Activated T-cell treated with anti-CD3 and anti-CD28 coated beads for 24 hours (primary cell): Measurements from ENCODE around the gene PLXDC2.

Experiments
- DNase-seq: peaks from one replicate; pipeline ENCODE4 v3.0.0-alpha.2; 2020; ENCODE audit warnings: low read depth

PLXDC2 gene

DNA sequence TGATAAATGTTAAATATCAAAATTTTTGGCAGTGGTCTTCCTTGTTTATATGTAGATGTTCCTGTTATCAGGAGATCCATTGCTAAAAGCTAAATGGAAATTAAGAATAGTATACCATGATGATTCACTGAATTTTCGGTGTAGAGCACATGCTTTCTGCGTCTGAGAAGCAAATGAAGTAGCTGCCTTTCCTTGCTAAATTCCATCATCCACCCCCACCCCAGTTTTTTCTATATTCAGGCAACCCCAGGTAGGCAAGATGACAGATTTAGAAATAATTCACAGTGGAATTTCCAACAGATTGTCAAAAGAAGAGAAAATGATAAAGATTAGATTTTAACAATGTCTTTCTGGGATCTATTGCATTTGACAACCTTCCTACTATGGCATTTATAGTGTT lies 231.9 kb downstream of the PLXDC2 start:
- DNase-seq: no peak

DNA sequence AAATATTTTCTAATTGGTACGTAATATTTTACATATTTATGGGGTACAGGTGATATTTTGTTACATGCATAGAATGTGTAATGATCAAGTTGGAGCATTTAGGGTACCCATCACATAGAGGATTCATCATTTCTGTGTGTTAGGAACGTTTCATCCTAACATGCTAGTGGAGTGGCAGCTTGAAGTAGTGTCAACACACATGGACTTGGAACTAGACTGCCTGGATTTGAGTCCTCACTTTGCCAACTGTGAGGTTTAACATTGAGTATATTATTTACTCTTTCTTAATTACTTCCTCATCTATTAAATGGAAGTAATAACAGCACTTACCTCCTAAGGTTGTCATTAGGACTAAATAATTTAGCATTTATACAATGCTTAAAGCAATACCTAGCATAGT lies 241.9 kb downstream of the PLXDC2 start:
- DNase-seq: no peak

DNA sequence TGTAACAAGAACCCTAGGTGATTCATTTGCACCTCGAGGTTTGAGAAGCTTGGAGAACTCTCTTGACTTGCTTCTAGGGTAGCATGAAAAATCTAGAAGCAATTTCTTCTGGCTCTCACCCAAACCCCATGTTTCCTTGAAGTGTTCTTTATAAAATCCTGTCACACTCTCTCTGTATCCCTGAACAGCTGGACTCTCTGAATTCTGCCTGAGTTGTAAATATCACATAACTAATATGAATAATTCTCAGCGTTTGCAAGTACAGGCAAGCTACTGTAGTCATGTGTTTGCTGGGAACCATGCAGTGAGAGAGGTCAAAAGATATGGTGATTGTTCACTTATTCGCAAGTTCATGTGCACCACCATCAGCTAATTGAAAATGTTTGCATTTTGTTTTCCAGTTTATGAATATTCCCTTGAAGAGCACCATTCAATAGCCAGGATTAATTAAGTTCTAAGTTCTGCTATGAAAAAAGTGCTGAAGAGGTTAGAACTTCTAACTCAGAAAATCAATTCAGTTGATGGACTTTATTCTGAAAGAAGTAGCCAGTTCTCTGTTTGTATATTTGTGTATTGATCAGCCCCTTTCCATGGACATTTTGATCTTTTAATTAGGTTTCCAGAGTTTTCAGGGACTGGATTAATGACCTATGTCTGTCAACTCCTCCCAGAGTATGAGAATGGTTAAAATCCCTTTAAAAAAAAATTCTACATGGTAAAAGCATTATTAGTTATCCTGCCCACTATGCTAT lies 243.0 kb downstream of the PLXDC2 start:
- DNase-seq: no peak

DNA sequence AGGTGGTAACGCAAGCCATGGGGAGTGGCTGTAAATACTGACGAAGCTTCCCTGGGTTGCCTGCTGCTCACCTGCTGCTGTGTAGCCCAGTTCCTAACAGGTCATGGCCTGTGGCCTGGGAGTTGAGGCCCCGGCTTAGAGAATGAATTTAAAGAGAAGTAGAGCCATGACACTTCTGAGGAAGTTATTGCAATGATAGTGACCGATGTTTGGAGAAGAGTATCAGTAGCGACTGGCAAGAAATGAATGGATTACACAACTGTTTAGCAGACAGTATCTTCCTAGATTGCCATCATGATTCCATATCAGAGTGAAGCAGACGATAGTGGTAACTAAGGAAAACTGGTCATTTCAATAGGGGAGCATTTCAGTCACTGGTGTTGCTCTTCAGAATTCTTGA lies 249.6 kb downstream of the PLXDC2 start:
- no peak for DNase-seq

DNA sequence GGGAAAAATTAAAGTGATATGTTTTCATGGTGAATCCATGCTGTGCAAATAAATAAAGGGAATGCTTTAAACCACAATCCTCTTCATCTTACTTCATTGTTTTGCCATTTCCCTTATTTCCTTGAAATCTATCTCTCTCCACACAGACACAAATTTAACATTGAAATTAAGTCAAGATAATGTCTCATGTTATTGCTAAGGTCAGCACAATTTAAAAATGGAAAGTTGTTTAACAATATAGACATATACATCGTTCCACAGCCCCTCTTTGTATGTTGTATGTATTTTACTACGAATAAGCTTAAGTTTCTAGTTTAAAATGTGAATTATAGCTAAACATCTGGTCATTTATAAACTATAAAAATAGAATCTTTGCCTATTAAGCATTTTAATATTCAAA lies 256.9 kb downstream of the PLXDC2 start:
- no peak for DNase-seq

DNA sequence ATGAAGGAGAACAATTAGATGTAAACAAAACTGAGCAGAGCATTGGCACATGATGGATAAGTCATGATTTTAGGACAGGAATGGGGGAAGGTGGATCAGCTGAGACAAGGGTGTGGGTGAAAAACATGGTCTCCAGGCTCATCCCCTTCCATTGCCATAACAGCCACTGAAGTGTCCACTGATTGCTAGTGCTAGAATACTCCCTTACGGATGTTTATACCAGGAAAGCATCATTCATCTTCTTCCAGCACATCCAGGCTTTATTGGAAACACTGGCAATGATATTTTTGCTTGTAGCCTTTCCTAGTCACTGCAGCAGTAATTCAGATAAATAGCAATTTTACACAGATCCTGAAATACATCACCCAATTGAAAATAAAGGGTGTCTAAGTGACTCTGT lies 259.5 kb downstream of the PLXDC2 start:
- no peak for DNase-seq

DNA sequence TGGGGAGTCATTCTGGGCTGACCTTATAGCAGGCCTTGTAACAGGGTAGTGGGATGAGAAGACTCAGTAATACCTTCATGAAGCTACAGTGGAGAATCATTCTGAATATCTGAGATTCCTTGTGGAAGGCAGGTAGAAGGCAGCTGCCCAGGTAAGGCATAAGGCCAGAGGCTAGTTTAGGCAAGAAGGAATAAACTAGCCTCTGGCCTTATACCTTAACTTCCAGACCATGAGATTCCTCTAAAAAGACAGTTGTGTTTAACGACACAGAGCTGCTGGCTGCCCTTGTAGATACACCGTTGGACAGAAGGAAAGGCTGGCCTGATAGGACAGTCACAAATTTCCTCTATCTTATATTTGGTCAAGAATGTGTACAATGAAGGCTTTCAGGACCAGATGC lies 268.2 kb downstream of the PLXDC2 start:
- DNase-seq: no peak

DNA sequence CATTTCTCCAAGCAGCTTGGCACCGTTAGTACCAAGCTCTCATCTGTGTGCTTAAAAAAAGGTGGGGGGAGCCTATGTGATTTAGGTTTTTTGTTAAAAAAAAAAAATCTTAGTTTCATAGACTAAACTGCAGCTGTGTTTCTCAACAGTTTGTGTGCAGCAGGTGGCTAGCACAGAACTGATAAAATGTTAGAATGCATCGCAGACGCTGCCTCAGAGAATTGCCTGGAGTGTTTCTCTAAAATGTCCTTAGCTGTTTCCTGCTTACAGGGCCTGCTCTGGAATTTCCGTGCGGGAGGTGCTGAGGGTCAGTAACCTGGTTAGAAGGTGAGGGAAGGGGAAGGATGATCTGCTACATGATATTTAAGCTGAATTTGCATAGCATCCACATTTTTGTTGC lies 268.9 kb downstream of the PLXDC2 start:
- no peak for DNase-seq

DNA sequence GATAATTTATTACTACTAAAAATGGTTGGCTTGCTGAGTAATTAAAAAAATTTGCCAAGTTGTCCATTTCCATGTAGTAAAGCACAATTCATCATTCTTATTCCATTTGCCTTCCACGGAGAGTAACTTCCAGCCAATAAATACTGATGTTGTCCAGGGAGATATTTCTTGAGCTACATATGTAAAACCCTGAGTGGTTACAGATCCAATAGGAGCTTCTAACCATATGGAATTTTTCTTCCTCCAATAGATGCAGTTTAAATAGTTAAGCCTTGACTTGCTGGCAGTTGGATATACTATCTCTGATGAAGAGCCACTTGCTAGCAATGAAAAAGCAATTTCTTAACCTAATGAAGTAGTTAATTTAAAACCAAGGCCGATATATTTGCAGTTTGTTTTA lies 271.1 kb downstream of the PLXDC2 start:
- DNase-seq: no peak

DNA sequence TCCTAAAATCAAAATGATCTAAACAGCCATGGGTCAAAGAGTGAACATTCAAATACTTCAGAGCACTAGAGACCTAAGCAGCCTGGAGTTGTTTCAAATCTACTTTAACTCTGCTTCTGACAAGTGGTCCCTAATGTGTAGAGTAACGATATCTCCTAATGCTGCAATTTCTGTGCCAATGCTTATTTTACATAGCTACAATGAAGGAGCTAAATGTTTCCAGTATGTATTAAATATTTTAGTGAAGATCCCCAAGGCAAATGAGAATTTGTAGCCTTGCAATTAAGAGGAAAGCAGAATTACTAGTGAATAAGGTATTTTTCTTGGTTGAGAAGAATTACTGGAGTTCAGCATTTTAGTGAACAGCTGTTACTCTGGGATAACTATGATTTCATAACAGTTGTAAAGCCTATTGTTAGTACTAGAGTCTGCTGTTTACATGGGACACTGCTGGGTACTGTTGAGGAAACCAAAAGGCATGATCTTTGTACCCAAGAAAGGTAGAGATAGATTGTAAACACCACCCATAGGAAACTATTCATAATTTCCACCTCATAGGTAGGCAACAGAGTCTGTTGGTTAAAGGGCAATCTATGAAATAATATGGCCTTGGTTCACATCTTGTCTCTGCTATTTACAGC lies 271.9 kb downstream of the PLXDC2 start:
- DNase-seq: no peak

DNA sequence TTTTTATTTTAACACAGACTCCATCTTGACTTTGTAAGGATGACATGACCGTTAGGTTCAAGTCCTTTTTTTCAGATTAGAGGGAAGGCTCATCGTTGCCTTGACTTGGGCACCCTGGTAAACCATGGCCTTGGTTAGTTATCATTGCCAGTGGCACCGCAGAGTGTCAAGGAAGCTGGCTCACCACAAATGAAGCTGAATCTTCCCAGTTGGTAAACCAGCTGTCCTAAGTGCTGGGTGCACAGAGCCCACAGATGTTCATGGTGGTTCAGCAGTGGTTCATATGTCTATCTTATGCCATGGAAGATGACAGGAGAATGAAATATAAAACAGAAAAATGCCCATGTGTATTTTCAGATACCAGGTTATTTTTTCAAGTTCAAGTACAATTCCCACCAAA lies 273.6 kb downstream of the PLXDC2 start:
- DNase-seq: no peak

DNA sequence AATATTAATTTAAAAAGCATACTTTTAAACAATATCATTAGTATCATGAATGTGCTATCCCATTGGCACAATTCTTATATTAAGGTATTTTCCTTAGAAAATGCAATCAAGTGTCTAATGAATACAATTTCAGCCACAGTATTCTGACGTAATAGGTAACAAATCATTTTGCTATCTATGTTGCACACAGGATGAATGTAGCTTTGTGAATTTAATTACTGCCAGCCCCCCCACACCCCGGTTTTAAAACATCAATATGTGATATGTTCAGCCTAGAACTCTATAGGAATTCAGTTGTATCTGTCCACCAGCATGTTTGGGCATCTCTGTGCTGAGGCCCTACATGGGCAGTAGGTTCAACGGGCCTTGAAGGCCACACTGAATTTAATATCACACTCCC lies 274.6 kb downstream of the PLXDC2 start:
- no peak for DNase-seq

DNA sequence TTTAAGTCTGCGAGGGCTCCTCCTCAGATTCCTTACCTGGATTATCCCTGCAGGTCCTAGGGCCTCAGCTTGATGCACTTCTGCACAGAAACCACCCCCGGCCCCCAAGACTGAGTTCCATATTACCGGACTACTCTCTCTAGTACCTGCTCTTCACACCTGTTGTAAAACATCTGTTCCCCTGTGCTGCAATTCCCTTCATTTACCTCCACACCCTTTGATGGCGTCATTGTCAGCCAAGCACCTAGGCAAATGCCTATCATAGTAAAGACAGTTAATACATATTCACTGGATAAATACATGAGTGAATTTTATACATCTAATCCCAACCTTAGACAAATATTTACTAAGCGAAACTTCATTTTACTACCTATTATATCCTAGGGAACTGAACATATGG lies 275.5 kb downstream of the PLXDC2 start:
- DNase-seq: no peak

DNA sequence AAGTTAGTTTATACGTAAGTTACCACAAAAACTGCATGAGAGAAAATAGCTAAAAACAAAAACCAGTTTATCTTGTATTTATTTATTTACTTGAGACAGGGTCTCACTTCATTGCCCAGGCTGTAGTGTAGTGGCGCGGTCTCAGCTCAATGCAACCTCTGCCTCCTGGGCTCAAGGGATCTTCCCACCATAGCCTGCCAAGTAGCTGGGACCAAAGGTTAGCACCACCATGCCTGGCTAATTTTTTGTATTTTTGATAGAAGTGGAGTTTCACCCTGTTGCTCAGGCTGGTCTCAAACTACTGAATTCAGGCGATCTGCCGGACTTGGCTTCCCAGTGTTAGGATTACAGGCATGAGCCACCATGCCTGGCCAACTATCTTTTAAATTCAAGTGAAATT lies 277.4 kb downstream of the PLXDC2 start:
- DNase-seq: no peak

DNA sequence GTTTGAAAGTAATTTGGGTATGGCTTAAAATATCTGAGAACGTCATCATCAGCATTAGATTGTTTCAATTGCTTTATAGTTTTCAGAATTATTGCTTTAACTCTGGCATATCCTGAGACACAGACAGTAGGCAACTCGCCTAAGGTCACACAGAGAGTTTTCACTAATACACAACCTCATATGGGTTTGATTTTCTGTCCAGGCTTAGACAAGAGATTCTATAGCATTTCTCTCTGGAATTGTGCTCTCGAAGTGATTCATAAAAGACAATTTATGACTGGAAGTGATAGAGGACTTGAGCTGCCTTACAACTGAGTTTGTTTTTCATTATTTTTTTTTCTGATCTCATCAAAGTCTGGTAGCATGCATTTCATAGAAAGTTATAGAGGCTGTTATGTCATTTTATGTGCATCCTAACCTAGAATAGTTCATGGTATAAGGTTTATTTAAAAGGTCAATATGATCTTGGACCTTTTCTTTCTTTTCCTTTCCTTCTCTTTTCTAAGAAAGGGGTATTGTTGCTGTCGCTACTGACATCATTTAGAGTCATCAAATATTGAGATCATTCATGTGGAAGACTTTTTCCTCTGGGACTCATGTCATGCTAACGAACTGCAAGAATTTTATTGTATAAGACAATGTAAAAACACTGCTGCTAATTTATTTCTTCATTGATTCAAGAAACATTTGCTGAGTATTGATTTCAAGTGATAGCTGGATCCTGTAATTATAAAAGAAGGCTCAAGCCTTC lies 278.2 kb downstream of the PLXDC2 start:
- no peak for DNase-seq

DNA sequence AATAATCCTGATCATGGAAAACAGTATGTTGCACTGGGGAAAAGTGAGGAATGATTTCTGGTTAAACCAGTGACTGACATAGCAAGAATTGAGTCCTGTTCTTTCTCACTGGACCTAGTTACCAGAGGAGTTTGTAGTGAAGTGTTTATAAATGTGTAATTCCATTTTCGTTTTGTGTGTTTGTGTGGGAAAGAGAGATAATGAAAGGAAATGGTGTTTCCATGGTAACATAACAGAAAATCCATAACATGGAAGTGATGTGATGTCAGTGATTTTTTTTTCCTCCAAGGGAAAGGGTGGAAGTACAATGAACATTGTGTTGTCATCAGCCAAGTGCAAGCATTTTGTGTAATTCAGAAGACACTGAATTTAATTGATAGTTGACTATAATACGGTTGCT lies 283.9 kb downstream of the PLXDC2 start:
- DNase-seq: no peak

DNA sequence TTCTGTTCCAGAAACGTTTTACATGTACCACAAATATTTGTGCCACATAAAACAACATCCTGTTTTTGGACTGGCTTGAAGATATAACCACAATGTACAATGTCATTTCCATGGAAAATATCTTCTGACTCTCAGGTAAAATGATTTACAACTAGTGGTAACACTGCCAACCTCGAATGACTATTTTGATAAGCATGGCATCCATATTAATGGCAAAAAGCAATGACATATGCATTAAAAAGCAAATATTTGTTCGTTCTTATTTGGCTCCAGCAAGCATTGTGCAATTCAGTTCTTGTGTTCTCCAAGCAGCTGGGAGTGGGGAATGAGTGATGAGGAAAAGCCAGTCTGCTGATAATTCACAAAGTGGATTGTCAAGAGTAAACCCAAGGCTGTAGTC lies 289.0 kb downstream of the PLXDC2 start:
- no peak for DNase-seq

DNA sequence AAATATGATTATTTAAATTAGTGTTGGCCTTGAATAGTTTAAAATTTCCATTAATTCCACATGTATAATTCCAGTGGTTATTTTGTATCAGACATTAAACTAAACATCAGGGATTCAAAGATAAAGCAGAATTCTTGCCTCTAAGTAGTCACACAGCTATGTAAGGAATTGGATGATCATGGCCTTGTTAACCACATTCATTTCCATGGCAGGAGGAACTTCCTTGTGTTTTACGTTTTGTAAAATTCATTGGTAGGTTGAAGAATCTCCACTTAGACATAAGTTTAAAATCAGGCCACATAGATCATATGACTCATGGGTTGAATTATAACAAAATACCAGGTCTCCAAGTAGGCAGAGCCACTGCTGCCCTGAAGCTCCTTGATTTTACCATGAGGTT lies 289.7 kb downstream of the PLXDC2 start:
- no peak for DNase-seq

DNA sequence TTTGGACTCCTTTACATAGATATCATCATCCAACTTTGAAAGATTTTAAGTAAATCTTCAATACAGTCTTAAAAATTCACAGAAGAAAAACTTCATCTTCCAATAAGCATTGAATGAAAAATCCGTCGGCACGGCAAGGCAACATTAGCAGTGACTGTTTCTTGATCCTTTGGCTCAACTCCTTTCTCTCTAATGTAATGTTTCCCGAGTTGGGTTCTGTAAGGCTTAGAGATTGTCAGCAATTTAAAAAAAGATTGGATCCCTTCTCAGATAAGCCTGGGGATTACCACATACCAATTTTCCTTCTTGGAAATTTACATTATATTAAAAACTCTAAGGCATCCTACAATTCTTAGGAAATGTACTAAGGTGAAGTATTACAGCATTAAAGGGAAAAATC lies 291.8 kb downstream of the PLXDC2 start:
- no peak for DNase-seq

DNA sequence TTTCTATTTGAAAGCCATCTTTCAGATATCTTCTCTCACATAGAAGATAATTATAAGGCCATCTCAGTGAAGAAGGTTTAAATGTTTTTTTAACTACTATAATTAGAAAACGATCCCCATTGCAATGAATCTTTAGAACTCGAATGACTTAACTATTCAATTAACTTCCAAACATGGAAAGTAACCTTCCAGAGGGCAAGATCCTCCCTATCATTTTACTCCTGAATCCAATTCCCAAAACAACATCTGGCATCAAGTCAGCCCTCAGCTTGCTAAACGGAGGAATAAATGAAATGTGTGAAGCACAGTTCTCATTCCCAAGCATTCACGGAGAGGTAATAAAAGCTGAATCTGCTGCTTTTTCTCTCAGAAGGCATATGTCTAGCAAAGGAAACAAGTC lies 293.4 kb downstream of the PLXDC2 start:
- DNase-seq: no peak

DNA sequence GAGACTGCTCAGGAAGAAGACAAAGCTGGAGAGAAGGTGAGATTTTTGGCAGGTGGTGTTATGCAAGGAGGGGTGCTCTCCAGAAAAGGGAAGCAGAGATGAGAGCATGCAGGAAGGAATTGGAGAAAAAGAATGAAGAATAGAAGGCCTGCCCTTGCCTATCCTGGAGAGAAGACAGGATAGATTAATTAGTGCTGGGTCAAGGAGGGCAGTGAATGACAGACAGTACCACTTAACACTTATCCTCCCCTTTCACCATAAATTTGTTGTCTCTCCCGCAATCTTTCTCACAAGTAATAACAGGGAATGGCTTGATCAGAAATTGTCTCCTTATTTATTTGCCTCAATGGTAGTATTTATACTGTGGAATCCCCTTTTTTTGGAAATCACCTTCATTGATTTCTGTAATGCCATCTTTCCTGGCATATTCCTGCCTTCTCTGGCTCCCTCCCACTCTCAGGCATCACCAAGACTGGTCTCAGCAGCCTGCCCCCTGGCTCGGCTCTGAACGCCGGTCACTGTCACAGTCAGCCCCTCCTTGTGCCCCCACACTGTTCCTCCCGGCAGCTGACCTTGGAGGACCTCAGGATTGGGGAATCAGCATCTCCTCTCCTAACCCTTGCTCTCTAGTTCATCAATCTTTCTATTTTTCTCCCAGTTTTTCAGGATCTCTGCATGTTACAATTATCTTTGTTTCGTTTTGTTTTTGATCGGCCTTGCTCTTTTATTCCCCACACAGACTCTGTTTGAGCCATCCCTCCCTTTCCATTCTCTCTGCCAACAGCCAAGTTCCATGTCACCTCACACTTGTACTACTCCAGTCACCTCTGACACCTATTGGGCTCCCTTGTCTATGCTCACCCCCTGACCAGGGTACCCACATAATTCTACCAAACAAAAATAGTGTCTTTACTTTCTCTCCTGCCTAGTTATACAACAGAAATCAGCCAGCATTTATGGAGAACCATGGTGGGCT lies 294.2 kb downstream of the PLXDC2 start:
- no peak for DNase-seq

DNA sequence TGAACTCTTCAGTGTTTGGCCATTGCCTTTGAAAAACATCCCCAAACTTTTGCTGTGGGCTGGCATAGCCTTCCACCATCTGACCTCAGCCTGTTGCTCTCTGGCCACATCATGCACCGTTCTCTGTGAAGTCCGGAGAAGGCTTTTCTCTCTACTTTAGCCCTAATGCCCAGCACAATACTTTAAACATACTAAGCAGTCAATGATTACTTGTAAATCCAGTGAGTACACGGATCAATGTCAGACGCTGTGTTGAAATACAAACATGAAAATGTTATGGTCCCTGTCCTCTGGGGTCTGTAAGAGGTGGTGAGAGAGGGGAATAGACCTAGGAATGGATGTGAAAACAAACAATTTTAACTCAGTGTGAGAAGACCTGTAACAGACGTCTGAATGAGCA lies 297.9 kb downstream of the PLXDC2 start:
- no peak for DNase-seq
